H1 (cell line): Measurements from ENCODE around the gene GPS1. TPM values are rescaled to one million over a fixed set of nuclear protein-coding genes. Genes with fewer than 3 reads are reported as not detected.

ENCODE experiments used
- CTCF ChIA-PET: fragments of 300-600 bp; sonication (Branson Sonifier 250); formaldehyde crosslinking; loops from one replicate; lab custom pipeline; 2021; ENCODE audit not compliant: partially characterized antibody; lab: Charles Lee
- POLR2A ChIA-PET: fragments of 300-600 bp; sonication (Branson Sonifier 250); formaldehyde crosslinking; loops from one replicate; lab custom pipeline; 2021; ENCODE audit warnings: inconsistent platforms; ENCODE audit not compliant: partially characterized antibody; lab: Charles Lee
- DNase-seq, 2 experiments: peaks; one replicate each; pipeline versions ENCODE4 v3.0.0 to v3.0.0-alpha.2; 2010 to 2022; ENCODE audit warnings: low spot score in 2 of 2, low read depth in 1 of 2, mixed read lengths in 1 of 2
- FAIRE-seq: peaks from 2 replicates; lab custom pipeline; 2011; peaks lifted over from hg19 to GRCh38; lab: Jason Lieb, UNC
- H2AFZ ChIP-seq: 2 replicates; pipeline ENCODE4 v1.8.1; 2012; ENCODE audit warnings: low read length, inconsistent platforms
- H2AK5ac ChIP-seq: 2 replicates; pipeline ENCODE4 v1.6.1; 2013; ENCODE audit warnings: low read depth, low read length
- H2BK120ac ChIP-seq: replicated peaks from 2 replicates; pipeline ENCODE3; 2013; ENCODE audit warnings: low read depth, low read length, inconsistent platforms
- H2BK12ac ChIP-seq: 2 replicates; pipeline ENCODE4 v1.6.1; 2013; ENCODE audit warnings: low read depth, low read length
- H2BK15ac ChIP-seq: 2 replicates; pipeline ENCODE4 v1.6.1; 2013; ENCODE audit warnings: low read length
- H2BK20ac ChIP-seq: 2 replicates; pipeline ENCODE4 v1.6.1; 2013; ENCODE audit warnings: low read length
- H2BK5ac ChIP-seq: 2 replicates; pipeline ENCODE4 v1.6.1; 2013; ENCODE audit warnings: low read depth, low read length
- H3K14ac ChIP-seq: 2 replicates; pipeline ENCODE4 v1.6.1; 2013; ENCODE audit warnings: inconsistent platforms; ENCODE audit not compliant: insufficient read length
- H3K18ac ChIP-seq: 2 replicates; pipeline ENCODE4 v1.6.1; 2013; ENCODE audit warnings: low read length; ENCODE audit errors: extremely low read depth
- H3K23ac ChIP-seq: 2 replicates; pipeline ENCODE4 v1.6.1; 2013; ENCODE audit warnings: inconsistent platforms; ENCODE audit not compliant: insufficient read length
- H3K23me2 ChIP-seq: 2 replicates; pipeline ENCODE4 v1.6.1; 2013; ENCODE audit warnings: low read depth, low read length
- H3K27ac ChIP-seq: 2 replicates; pipeline ENCODE4 v1.6.1; 2011; ENCODE audit warnings: low read depth, low read length, inconsistent platforms
- H3K27me3 ChIP-seq, 4 experiments: replicated peaks in 1 of 4; 1 replicate in 1 of 4; 2 replicates in 3 of 4; pipeline versions ENCODE4 v1.6.1 to v1.8.1; 2011 to 2013; ENCODE audit warnings: low read length in 3 of 4, mild to moderate bottlenecking in 3 of 4, inconsistent platforms in 2 of 4, mixed read lengths in 2 of 4, moderate library complexity in 1 of 4; ENCODE audit not compliant: control insufficient read depth in 3 of 4, insufficient read depth in 3 of 4; ENCODE audit errors: extremely low read depth in 1 of 4
- H3K36me3 ChIP-seq, 4 experiments: 2 replicates each; pipeline versions ENCODE4 v1.6.1 to v1.8.1; 2011 to 2013; ENCODE audit warnings: mild to moderate bottlenecking in 4 of 4, low read length in 3 of 4, moderate library complexity in 2 of 4, control low read depth in 1 of 4, inconsistent platforms in 1 of 4; ENCODE audit not compliant: insufficient read depth in 4 of 4, control insufficient read depth in 2 of 4
- H3K4ac ChIP-seq: replicated peaks from 2 replicates; pipeline ENCODE3; 2013; ENCODE audit warnings: low read length, low read depth, mixed read lengths, inconsistent platforms; ENCODE audit not compliant: insufficient read length
- H3K4me1 ChIP-seq, 4 experiments: replicated peaks in 1 of 4; 1 replicate in 1 of 4; 2 replicates in 3 of 4; pipeline versions ENCODE4 v1.6.1 to v1.8.1; 2011 to 2013; ENCODE audit warnings: low read length in 3 of 4, inconsistent platforms in 2 of 4, mixed read lengths in 1 of 4; ENCODE audit not compliant: insufficient read depth in 4 of 4, control insufficient read depth in 3 of 4
- H3K4me2 ChIP-seq, 2 experiments: 2 replicates each; pipeline versions ENCODE4 v1.6.1 to v1.8.1; 2011 to 2013; ENCODE audit warnings: low read depth in 2 of 2, low read length in 2 of 2, control low read depth in 1 of 2, inconsistent platforms in 1 of 2, mild to moderate bottlenecking in 1 of 2; ENCODE audit not compliant: insufficient read depth in 1 of 2
- H3K4me3 ChIP-seq, 4 experiments: fragments of 200-600, 300-600 bp in 1 of 4; sonication (generic), shearing (Covaris generic), sonication (Bioruptor Twin) in 1 of 4; 2 replicates each; pipeline versions ENCODE4 v1.5.1 to v1.8.1; 2011 to 2016; ENCODE audit warnings: low read length in 4 of 4, low read depth in 3 of 4, control low read depth in 2 of 4, inconsistent platforms in 2 of 4, mild to moderate bottlenecking in 2 of 4, mixed read lengths in 1 of 4, moderate library complexity in 1 of 4; ENCODE audit not compliant: insufficient read depth in 2 of 4; ENCODE audit errors: extremely low read depth in 1 of 4
- H3K56ac ChIP-seq: replicated peaks from 2 replicates; pipeline ENCODE3; 2013; ENCODE audit warnings: low read depth, mild to moderate bottlenecking, mixed read lengths, low read length, inconsistent platforms; ENCODE audit not compliant: insufficient read length
- H3K79me1 ChIP-seq: 2 replicates; pipeline ENCODE4 v1.6.1; 2013; ENCODE audit warnings: low read depth, low read length, control low read depth
- H3K79me2 ChIP-seq, 2 experiments: 2 replicates each; pipeline versions ENCODE4 v1.6.1 to v1.8.1; 2012 to 2013; ENCODE audit warnings: low read length in 2 of 2, mild to moderate bottlenecking in 2 of 2, inconsistent platforms in 1 of 2; ENCODE audit not compliant: insufficient read depth in 2 of 2, control insufficient read depth in 1 of 2
- H3K9ac ChIP-seq, 4 experiments: replicated peaks in 1 of 4; 1 replicate in 1 of 4; 2 replicates in 3 of 4; pipeline versions ENCODE4 v1.6.1 to v1.8.1; 2011 to 2013; ENCODE audit warnings: low read depth in 3 of 4, low read length in 3 of 4, control low read depth in 2 of 4, mild to moderate bottlenecking in 2 of 4, moderate library complexity in 2 of 4, inconsistent platforms in 1 of 4; ENCODE audit errors: extremely low read depth in 1 of 4
- H3K9me3 ChIP-seq, 2 experiments: 2 replicates each; pipeline versions ENCODE4 v1.6.1 to v1.8.1; 2012 to 2013; ENCODE audit warnings: mild to moderate bottlenecking in 2 of 2, moderate library complexity in 2 of 2, control low read depth in 1 of 2, inconsistent platforms in 1 of 2, low read depth in 1 of 2, low read length in 1 of 2, mixed read lengths in 1 of 2; ENCODE audit not compliant: insufficient read depth in 2 of 2
- H4K20me1 ChIP-seq, 2 experiments: replicated peaks in 1 of 2; 2 replicates each; pipeline versions ENCODE3 to v1.8.1; 2011 to 2013; ENCODE audit warnings: inconsistent platforms in 2 of 2, low read length in 2 of 2, mild to moderate bottlenecking in 1 of 2; ENCODE audit not compliant: insufficient read depth in 2 of 2, control insufficient read depth in 1 of 2
- H4K5ac ChIP-seq: 2 replicates; pipeline ENCODE4 v1.6.1; 2013; ENCODE audit warnings: low read length, low read depth, mixed read lengths, inconsistent platforms; ENCODE audit not compliant: insufficient read length
- H4K8ac ChIP-seq: 2 replicates; pipeline ENCODE4 v1.8.0; 2013; ENCODE audit warnings: mild to moderate bottlenecking, moderate library complexity, low read length, inconsistent platforms; ENCODE audit not compliant: insufficient read depth; ENCODE audit errors: extremely low read depth
- H4K91ac ChIP-seq: replicated peaks from 2 replicates; pipeline ENCODE3; 2013; ENCODE audit warnings: low read length, mixed read lengths, inconsistent platforms; ENCODE audit not compliant: insufficient read length
- ASH2L ChIP-seq: fragments of 200-600, 300-600 bp; sonication (generic); IDR thresholded peaks from one replicate; pipeline ENCODE4 v1.7.1; 2017; ENCODE audit warnings: low read length
- CHD1 ChIP-seq: IDR thresholded peaks from 2 replicates; pipeline ENCODE4 v1.6.1; 2012; ENCODE audit warnings: low read depth, low read length, improper control_type of control experiment
- E2F6 ChIP-seq: IDR thresholded peaks from 2 replicates; pipeline ENCODE4 v1.6.1; 2012; ENCODE audit warnings: inconsistent platforms
- KDM4A ChIP-seq: IDR thresholded peaks from one replicate; pipeline ENCODE4 v1.7.1; 2012; ENCODE audit warnings: low read depth, mild to moderate bottlenecking, moderate library complexity, low read length, inconsistent platforms; ENCODE audit not compliant: severe bottlenecking
- RAD21 ChIP-seq, 2 experiments: IDR thresholded peaks in 1 of 2; conservative IDR thresholded peaks in 1 of 2; 2 replicates each; pipeline ENCODE4 v1.6.1; 2011; ENCODE audit warnings: low read depth in 2 of 2, low read length in 2 of 2, improper control_type of control experiment in 1 of 2, inconsistent platforms in 1 of 2, mild to moderate bottlenecking in 1 of 2, moderate library complexity in 1 of 2
- RBBP5 ChIP-seq: IDR thresholded peaks from 2 replicates; pipeline ENCODE4 v1.7.1; 2012; ENCODE audit warnings: low read depth, mild to moderate bottlenecking, inconsistent platforms, low read length, moderate library complexity, borderline replicate concordance
- SIN3A ChIP-seq, 2 experiments: IDR thresholded peaks in 1 of 2; conservative IDR thresholded peaks in 1 of 2; 2 replicates each; pipeline ENCODE4 v1.6.1; 2011 to 2012; ENCODE audit warnings: low read length in 2 of 2, improper control_type of control experiment in 1 of 2, low read depth in 1 of 2, mild to moderate bottlenecking in 1 of 2
- SRF ChIP-seq: IDR thresholded peaks from 2 replicates; pipeline ENCODE4 v1.6.1; 2011; ENCODE audit warnings: mild to moderate bottlenecking, low read depth, low read length, moderate library complexity
- SUZ12 ChIP-seq: fragments of 200-600 bp; sonication (generic); IDR thresholded peaks from 2 replicates; pipeline ENCODE4 v1.6.1; 2012; ENCODE audit warnings: mild to moderate bottlenecking, inconsistent platforms, low read length, moderate library complexity, mixed read lengths
- TAF1 ChIP-seq: IDR thresholded peaks from 2 replicates; pipeline ENCODE4 v1.6.1; 2011; ENCODE audit warnings: mild to moderate bottlenecking, low read depth, low read length
- TBP ChIP-seq: IDR thresholded peaks from 2 replicates; pipeline ENCODE4 v1.6.1; 2011; ENCODE audit warnings: low read depth, low read length, improper control_type of control experiment
- TCF12 ChIP-seq: IDR thresholded peaks from 2 replicates; pipeline ENCODE4 v1.6.1; 2011; ENCODE audit warnings: low read depth, mild to moderate bottlenecking, low read length
- WGBS, 2 experiments: shearing (Covaris generic) in 1 of 2; methylation state at CpG; one replicate each; pipeline versions ENCODE4 v1.1.6 to v1.1.7; 2013 to 2015; ENCODE audit warnings: low lambda C conversion rate in 2 of 2, mixed read lengths in 2 of 2, inconsistent platforms in 1 of 2, low coverage in 1 of 2, missing lambda C conversion rate in 1 of 2; ENCODE audit not compliant: insufficient replicate concordance in 2 of 2, insufficient coverage in 1 of 2, insufficient read length in 1 of 2; ENCODE audit errors: extremely low coverage in 1 of 2, missing lambda C conversion rate in 1 of 2; 5-methylcytosine and 5-hydroxymethylcytosine counted together
- polyA plus RNA-seq, 7 experiments: library from polyadenylated mRNA; depleted of rRNA in 3 of 7; stranded (reverse) in 5 of 7; unstranded in 2 of 7; fragments of >200 nt in 5 of 7; fragments of 200-250 nt in 2 of 7; gene quantifications; 1 replicate in 5 of 7; 2 replicates in 1 of 7; 4 replicates in 1 of 7; pipeline versions ENCODE4 v1.2.1 to v1.2.3, GENCODE V29; 2011 to 2013; ENCODE audit warnings: missing spikeins in 2 of 7, mixed read lengths in 2 of 7
- total RNA-seq: library from RNA; stranded (reverse); fragmentation: NEBNext Ultra II Directional; extraction: Animal tissue kit (Norgen Biotek cat#: 25700); gene quantifications from 2 replicates; pipeline ENCODE4 v1.2.1, GENCODE V29; 2021

Gene GPS1
- total and polyA plus RNA-seq, 2 of the 8 experiments (the other 6 are each of a cell fraction or from before 2014, with no cell fraction given) = 153 to 277 TPM

GRCh38 chr17:82035488-82035887 lies 16.2 kb upstream of the GPS1 start:
- no peak overlapping the region for H3K4me3 ChIP-seq
- FAIRE-seq (no peak), DNase-seq (no peak)
- no peak overlapping the region for H2BK15ac ChIP-seq
- no peak overlapping the region for H4K91ac ChIP-seq
- H3K4me2 ChIP-seq = no peak overlapping the region
- 88% methylated on average over 8 of the region's 8 CpGs; no CpG with 5 or more reads in 1 of the 2 experiments for WGBS, 2 experiments
- no peak overlapping the region for H4K8ac ChIP-seq
- H2BK20ac ChIP-seq = no peak overlapping the region
- no peak overlapping the region for H2AK5ac ChIP-seq
- H2BK5ac ChIP-seq = no peak overlapping the region
- H3K23me2 ChIP-seq = peaks cover 13% of the 10 kb centered on the region; the same call in 1 of the 2 replicates
- H3K36me3 ChIP-seq = no peaks in the 10 kb centered on the region; a peak in 1 of 8 replicates
- no peak overlapping the region for H3K14ac ChIP-seq
- no peak overlapping the region for H3K9ac ChIP-seq
- H4K5ac ChIP-seq = no peak overlapping the region
- ChIA-PET CTCF (interaction anchor here (0.6 to 1.9 kb wide), 10 partner anchors 15 to 170 kb away, joined by 3 to 11 read pairs (median 3); partner anchors contain the start of gene NOTUM), POLR2A (interaction anchor here (0.8 to 1.8 kb wide), 10 partner anchors 15 to 194 kb away, joined by 3 to 8 read pairs (median 4); no protein-coding TSS in a partner anchor)
- H3K4me1 ChIP-seq = peaks cover 3 to 13% (median 7%) of the 10 kb centered on the region in 4 experiments; a peak in 6 of 7 replicates
- H2BK12ac ChIP-seq = no peak overlapping the region
- no peak overlapping the region for H3K23ac ChIP-seq
- H3K79me1 ChIP-seq = peaks cover 3% of the 10 kb centered on the region; the same call in 1 of the 2 replicates
- H3K79me2 ChIP-seq = peaks cover 0 to 2% of the 10 kb centered on the region in 2 experiments; a peak in 1 of 4 replicates
- no peak overlapping the region for H2BK120ac ChIP-seq
- H3K56ac ChIP-seq = no peak overlapping the region
- no peaks in the 10 kb centered on the region; a peak in 1 of 7 replicates for H3K27me3 ChIP-seq
- no peak overlapping the region for H3K27ac ChIP-seq
- no peak overlapping the region for H2AFZ ChIP-seq
- H4K20me1 ChIP-seq = peaks cover 2 to 8% of the 10 kb centered on the region in 2 experiments
- TF ChIP-seq RAD21 (IDR thresholded peaks at IDR 0.05 in 1 of 2, conservative IDR thresholded peaks at IDR 0.05 in 1 of 2; ENCODE audit: low read depth in 2 of 2, low read length in 2 of 2) (no peak), SUZ12 (no peak), TBP (no peak), SRF (no peak), E2F6 (no peak), CHD1 (no peak), TCF12 (no peak), ASH2L (no peak), TAF1 (no peak), KDM4A (no peak), RBBP5 (no peak), SIN3A (conservative IDR thresholded peaks at IDR 0.05 in 1 of 2, IDR thresholded peaks at IDR 0.05 in 1 of 2; ENCODE audit: low read depth in 1 of 2, low read length in 2 of 2) (no peak)
- H3K18ac ChIP-seq = no peak overlapping the region
- no peak overlapping the region for H3K4ac ChIP-seq
- no peaks in the 10 kb centered on the region for H3K9me3 ChIP-seq
